Cardiac muscle cell (in vitro differentiated cells and primary cell): ENCODE results near the gene VAMP2. TPM values are rescaled to one million over a fixed set of nuclear protein-coding genes. Genes with fewer than 3 reads are reported as not detected.

ENCODE experiments used
- DNase-seq, 2 donors: peaks; one replicate each; pipeline versions ENCODE4 v3.0.0 to v3.0.0-alpha.2; 2010 to 2017; ENCODE audit warnings: low read depth in 1 of 2, low spot score in 1 of 2
- H3K27ac ChIP-seq: fragments of 200-600 bp; sonication (generic); 2 replicates; pipeline ENCODE4 v1.5.1; 2016
- H3K27me3 ChIP-seq: fragments of 200-600 bp; sonication (generic); 2 replicates; pipeline ENCODE4 v1.6.0; 2016; ENCODE audit warnings: control low read depth
- H3K36me3 ChIP-seq: fragments of 200-600 bp; sonication (generic); 2 replicates; pipeline ENCODE4 v1.5.1; 2016; ENCODE audit warnings: control low read depth
- H3K4me1 ChIP-seq: fragments of 200-600 bp; sonication (generic); 2 replicates; pipeline ENCODE4 v1.8.1; 2017; ENCODE audit warnings: low read depth, mild to moderate bottlenecking, mixed run types
- H3K4me3 ChIP-seq: fragments of 200-600 bp; sonication (generic); 2 replicates; pipeline ENCODE4 v1.5.1; 2016; ENCODE audit warnings: mild to moderate bottlenecking
- H3K9me3 ChIP-seq: fragments of 200-600 bp; sonication (generic); 2 replicates; pipeline ENCODE4 v1.5.1; 2017; ENCODE audit warnings: low read depth, mild to moderate bottlenecking, control low read depth
- CTCF ChIP-seq: IDR thresholded peaks from 2 replicates; pipeline ENCODE4 v1.5.1; 2012; ENCODE audit warnings: low read depth, mild to moderate bottlenecking, low read length
- polyA plus RNA-seq: library from polyadenylated mRNA; unstranded; fragments of >200 nt; fragmentation: Nextera tagmentation; extraction: Ambion mirVana; gene quantifications from 2 replicates; pipeline ENCODE4 v1.2.1, GENCODE V29; 2016
- total RNA-seq: library from RNA; depleted of rRNA; stranded (reverse); fragments of >200 nt; gene quantifications from 2 replicates; pipeline ENCODE4 v1.2.3, GENCODE V29; 2016

Gene VAMP2
- total and polyA plus RNA-seq, 2 experiments from 2014 or later = 35.7 to 102 TPM

DNA sequence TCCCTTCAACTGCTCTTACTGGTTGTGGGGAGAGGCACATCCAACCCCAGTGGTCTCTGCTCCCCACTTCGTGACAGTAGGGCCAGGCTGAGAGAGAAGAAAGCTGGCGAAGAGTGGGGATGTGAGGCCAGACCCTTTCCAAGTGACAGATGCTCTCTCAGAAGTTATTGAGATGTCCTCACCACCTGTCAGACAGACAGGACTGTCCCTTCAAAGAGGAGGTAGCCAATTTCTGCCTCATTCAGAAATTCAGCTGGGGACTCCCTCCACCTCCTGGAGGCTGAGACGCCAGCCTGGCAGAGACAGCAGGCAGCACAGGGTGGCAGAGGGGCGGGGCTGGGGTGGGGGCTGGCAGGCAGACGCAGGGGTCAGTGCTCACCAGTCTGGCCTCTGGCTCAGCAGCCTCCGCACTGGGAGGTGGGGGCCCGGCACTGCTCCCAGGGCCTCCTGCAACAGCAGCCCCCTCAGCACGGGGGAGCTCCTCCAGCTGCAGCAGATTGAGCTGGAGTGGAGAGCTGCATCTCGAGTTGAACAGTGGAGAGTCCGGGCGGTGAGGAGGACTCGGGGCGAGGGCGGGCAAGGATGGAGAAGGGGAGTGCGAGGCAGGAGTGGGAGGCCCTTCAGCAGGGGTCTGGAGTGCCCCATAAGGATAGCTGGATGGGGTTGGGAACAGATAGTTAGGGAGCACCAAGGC is 19.7 kb downstream of the VAMP2 start:
- Histone ChIP-seq H3K4me3 (no peak overlapping the region), H3K9me3 (no peaks in the 10 kb centered on the region), H3K36me3 (peaks cover 56% of the 10 kb centered on the region), H3K27me3 (no peaks in the 10 kb centered on the region), H3K27ac (no peak overlapping the region), H3K4me1 (peaks cover 5% of the 10 kb centered on the region)
- TF ChIP-seq CTCF = no peak
- DNase-seq = no peak

DNA sequence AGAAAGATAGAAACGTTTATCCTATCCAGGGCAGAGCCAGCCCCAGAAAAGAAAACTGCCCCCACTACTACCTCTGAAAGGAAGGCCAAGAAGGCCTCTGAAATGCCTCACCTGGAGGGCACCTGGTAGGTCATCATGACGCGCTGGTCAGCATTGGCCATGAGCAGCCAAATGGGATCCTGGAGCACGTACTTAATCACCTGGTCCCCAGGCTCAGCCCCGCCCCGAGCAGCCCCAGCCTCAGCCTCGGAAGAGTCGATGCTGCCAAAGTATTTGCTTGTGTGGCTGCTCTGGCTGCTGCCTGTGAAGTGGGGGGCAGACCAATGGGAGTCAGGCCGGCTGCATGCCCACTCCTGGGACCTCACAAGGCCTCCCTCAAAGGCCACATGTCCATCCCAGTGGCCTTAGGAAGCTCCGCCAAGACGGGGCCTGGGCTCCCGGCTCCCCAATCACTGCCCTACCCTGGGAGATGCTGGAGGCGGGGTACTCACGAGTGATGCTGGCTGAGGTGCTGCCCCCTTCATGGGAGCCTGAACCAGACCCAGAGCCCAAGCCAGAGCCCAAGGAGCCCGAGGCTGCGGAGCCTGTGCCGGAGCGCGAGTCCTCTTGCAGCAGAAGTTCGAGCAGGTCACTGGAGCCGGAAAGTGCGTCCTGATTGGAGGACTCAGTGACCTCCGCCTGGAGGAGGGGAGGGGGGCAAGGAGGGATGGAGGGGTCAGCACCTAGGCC is 20.4 kb downstream of the VAMP2 start:
- H3K4me1 ChIP-seq = peaks cover 5% of the 10 kb centered on the region
- H3K27ac ChIP-seq = no peak overlapping the region
- peak in 1 of 2 donors; percentile 2 for DNase-seq
- H3K9me3 ChIP-seq = no peaks in the 10 kb centered on the region
- H3K4me3 ChIP-seq = no peak overlapping the region
- no peaks in the 10 kb centered on the region for H3K27me3 ChIP-seq
- H3K36me3 ChIP-seq = peaks cover 49% of the 10 kb centered on the region
- no peak for TF ChIP-seq CTCF

DNA sequence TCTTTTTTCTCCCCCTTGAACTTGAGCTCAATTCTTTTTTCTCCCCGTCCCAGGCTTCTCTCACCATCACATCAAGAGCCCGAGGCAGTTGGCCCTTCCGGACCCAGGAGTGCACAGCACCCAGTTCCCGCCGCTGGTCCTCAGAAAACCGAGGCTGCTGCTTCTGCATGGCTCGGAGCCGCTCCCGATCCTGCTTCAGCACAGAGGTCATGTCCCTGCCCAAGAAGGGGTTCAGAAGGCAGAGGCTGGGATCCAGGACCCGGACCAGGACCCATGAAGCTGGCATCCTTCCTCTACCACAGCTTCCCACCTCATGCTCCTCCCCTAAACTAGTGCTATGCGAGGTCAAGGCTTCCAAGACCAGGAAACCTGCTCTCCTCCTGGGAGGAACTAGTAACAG is 21.0 kb downstream of the VAMP2 start:
- H3K27ac ChIP-seq = no peak overlapping the region
- no peak for TF ChIP-seq CTCF
- peaks cover 43% of the 10 kb centered on the region for H3K36me3 ChIP-seq
- no peak overlapping the region for H3K4me3 ChIP-seq
- no peaks in the 10 kb centered on the region for H3K27me3 ChIP-seq
- peak in 1 of 2 donors; percentile 5 for DNase-seq
- H3K9me3 ChIP-seq = no peaks in the 10 kb centered on the region
- peaks cover 5% of the 10 kb centered on the region for H3K4me1 ChIP-seq

- Histone ChIP-seq H3K4me1 (peaks cover 5% of the 10 kb centered on the region), H3K9me3 (no peaks in the 10 kb centered on the region), H3K36me3 (peaks cover 36% of the 10 kb centered on the region), H3K4me3 (no peak overlapping the region), H3K27me3 (no peaks in the 10 kb centered on the region), H3K27ac (peak overlapping the region; percentile 20)
- no peak for TF ChIP-seq CTCF
- DNase-seq = no peak
Observed at GRCh38 chr17:8141045-8141444, 21.7 kb downstream of the VAMP2 start.

DNA sequence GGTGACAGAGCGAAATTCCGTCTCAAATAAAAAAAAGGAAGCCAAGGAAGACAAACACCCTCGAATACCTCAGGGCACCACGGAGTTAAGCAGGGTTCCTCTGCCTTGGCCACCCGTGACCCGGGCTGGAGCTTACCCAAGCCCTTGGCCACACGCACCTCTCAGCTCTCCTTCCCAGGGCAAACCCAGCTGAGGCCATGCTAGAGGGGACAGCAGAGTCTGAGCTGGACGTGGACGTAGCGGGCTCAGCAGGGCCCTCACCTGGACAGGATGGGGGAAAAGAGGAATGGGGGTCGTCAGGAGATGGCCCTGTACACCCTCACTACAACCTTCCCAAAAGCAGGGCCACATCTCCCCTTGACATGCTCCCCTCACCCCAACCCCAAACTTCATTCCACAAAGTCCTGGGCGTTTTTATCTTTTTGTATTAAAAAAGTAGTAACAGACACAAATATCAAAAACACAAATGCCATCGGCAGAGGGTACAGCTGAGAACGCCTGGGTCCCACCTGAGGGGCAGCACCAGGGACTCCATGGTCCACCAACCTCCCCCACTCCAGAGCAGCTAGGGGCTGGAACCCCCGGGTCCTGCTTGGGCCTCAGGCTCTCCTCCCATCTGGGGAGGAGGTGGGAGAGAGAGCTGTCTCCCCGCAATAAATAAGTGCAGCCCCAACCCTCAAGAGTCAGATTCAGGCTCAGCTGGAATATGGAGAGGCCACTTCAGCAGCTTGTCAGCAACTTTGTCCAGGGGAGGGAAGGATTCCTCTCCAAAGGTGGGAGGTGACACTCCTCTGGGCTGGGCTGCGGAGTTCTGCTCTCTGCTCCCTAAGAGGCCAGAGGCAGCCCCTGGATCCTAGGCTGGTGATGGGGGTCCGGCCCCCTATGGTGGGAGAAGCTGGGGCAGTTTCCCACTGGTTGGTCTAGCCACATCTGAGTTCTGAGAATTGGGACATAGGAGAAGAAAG is 22.4 kb downstream of the VAMP2 start:
- Histone ChIP-seq H3K4me1 (peaks cover 5% of the 10 kb centered on the region), H3K9me3 (no peaks in the 10 kb centered on the region), H3K36me3 (peaks cover 31% of the 10 kb centered on the region), H3K27ac (peak overlapping the region; percentile 71), H3K27me3 (no peaks in the 10 kb centered on the region), H3K4me3 (no peak overlapping the region)
- TF ChIP-seq CTCF = no peak
- peak in 1 of 2 donors; percentile 64 for DNase-seq
